Stimulated activated CD8-positive, alpha-beta memory T cell treated with anti-CD3 and anti-CD28 coated beads, Interleukin-7, amount 100 ng/mL, for 4 hours (primary cell): ENCODE results near the gene NCOA5.
"Not testable (repeated sequence)": the region's sequence is repeated elsewhere in the genome, so short reads cannot be mapped to it uniquely, and the experiment has no call there.

ENCODE experiments used
- DNase-seq, 2 donors: peaks; one replicate each; pipeline ENCODE4 v3.0.0-alpha.2; 2020; ENCODE audit warnings: low read depth in 2 of 2

Gene NCOA5

GRCh38 chr20:46091622-46092535, 2.1 kb upstream of the NCOA5 start:
- DNase-seq: not testable (repeated sequence)

- DNase-seq: peak; percentile 17 to 42
These were observed 670 bp downstream of the NCOA5 start for GRCh38 chr20:46089167-46089416.

GRCh38 chr20:46088409-46089166, 1.2 kb downstream of the NCOA5 start:
- DNase-seq: no peak

- DNase-seq: no peak
These were observed 2.6 kb downstream of the NCOA5 start for GRCh38 chr20:46087161-46087560.

- no peak for DNase-seq
These were observed 4.4 kb downstream of the NCOA5 start for GRCh38 chr20:46085179-46085851.

- DNase-seq: no peak
These were observed 5.0 kb downstream of the NCOA5 start for GRCh38 chr20:46084805-46085178.

- no peak for DNase-seq
These were observed 6.2 kb downstream of the NCOA5 start for GRCh38 chr20:46083531-46084061.

- no peak for DNase-seq
These were observed 6.7 kb downstream of the NCOA5 start for GRCh38 chr20:46083101-46083500.

GRCh38 chr20:46081074-46081473, 8.7 kb downstream of the NCOA5 start:
- no peak for DNase-seq

- DNase-seq: no peak
These were observed 10.8 kb downstream of the NCOA5 start for GRCh38 chr20:46078954-46079353.

GRCh38 chr20:46077642-46078305, 12.0 kb downstream of the NCOA5 start:
- DNase-seq: no peak

- DNase-seq: no peak
These were observed 13.0 kb downstream of the NCOA5 start for GRCh38 chr20:46076806-46077205.

GRCh38 chr20:46074006-46074405, 15.8 kb downstream of the NCOA5 start:
- no peak for DNase-seq

- no peak for DNase-seq
These were observed 16.3 kb downstream of the NCOA5 start for GRCh38 chr20:46073443-46073842.

GRCh38 chr20:46073024-46073423, 16.7 kb downstream of the NCOA5 start:
- no peak for DNase-seq

GRCh38 chr20:46071573-46071972, 18.2 kb downstream of the NCOA5 start:
- DNase-seq: no peak

- no peak for DNase-seq
These were observed 19.4 kb downstream of the NCOA5 start for GRCh38 chr20:46070215-46070900.

GRCh38 chr20:46065691-46066090, 24.1 kb downstream of the NCOA5 start:
- no peak for DNase-seq

GRCh38 chr20:46065006-46065405, 24.8 kb downstream of the NCOA5 start:
- no peak for DNase-seq

- DNase-seq: no peak
These were observed 26.1 kb downstream of the NCOA5 start for GRCh38 chr20:46063652-46064054.

GRCh38 chr20:46063151-46063550, 26.6 kb downstream of the NCOA5 start:
- no peak for DNase-seq
